Mucosa of stomach (tissue), 1 donor: Measurements from ENCODE around the gene UVSSA.
A peak's percentile ranks its signal among the peaks of the same experiment; 100 is the strongest.

Source experiments
- H3K27me3 ChIP-seq: one replicate; pipeline ENCODE4 v1.7.0; 2013; ENCODE audit warnings: mild to moderate bottlenecking, low read length; ENCODE audit not compliant: control insufficient read depth, insufficient read depth
- H3K36me3 ChIP-seq: one replicate; pipeline ENCODE4 v1.7.0; 2013; ENCODE audit warnings: low read length; ENCODE audit not compliant: control insufficient read depth, insufficient read depth
- H3K4me1 ChIP-seq: one replicate; pipeline ENCODE4 v1.7.0; 2013; ENCODE audit warnings: mild to moderate bottlenecking, low read length; ENCODE audit not compliant: control insufficient read depth, insufficient read depth
- H3K4me3 ChIP-seq: one replicate; pipeline ENCODE4 v1.7.0; 2013; ENCODE audit warnings: low read length
- H3K9ac ChIP-seq: one replicate; pipeline ENCODE4 v1.7.0; 2013; ENCODE audit warnings: mild to moderate bottlenecking, low read length, moderate library complexity
- H3K9me3 ChIP-seq: one replicate; pipeline ENCODE4 v1.7.0; 2013; ENCODE audit warnings: mild to moderate bottlenecking, low read length, moderate library complexity; ENCODE audit not compliant: control insufficient read depth
- donor health status: Pancreatic carcinoma.

UVSSA gene

GRCh38 chr4:1337951-1338751 is 8.9 kb upstream of the UVSSA start:
- peaks cover 7% of the 10 kb centered on the region for H3K4me1 ChIP-seq
- H3K36me3 ChIP-seq: peaks cover 15% of the 10 kb centered on the region
- no peak overlapping the region for H3K9ac ChIP-seq
- H3K27me3 ChIP-seq: no peaks in the 10 kb centered on the region
- H3K4me3 ChIP-seq: no peak overlapping the region
- no peaks in the 10 kb centered on the region for H3K9me3 ChIP-seq

- Histone ChIP-seq H3K36me3 (peaks cover 15% of the 10 kb centered on the region), H3K4me1 (peaks cover 7% of the 10 kb centered on the region), H3K9me3 (no peaks in the 10 kb centered on the region), H3K9ac (no peak overlapping the region), H3K27me3 (no peaks in the 10 kb centered on the region), H3K4me3 (no peak overlapping the region)
Observed at GRCh38 chr4:1338752-1339414, 8.1 kb upstream of the UVSSA start.

GRCh38 chr4:1339489-1339888 is 7.5 kb upstream of the UVSSA start:
- peaks cover 15% of the 10 kb centered on the region for H3K36me3 ChIP-seq
- H3K9me3 ChIP-seq: no peaks in the 10 kb centered on the region
- H3K27me3 ChIP-seq: no peaks in the 10 kb centered on the region

DNA sequence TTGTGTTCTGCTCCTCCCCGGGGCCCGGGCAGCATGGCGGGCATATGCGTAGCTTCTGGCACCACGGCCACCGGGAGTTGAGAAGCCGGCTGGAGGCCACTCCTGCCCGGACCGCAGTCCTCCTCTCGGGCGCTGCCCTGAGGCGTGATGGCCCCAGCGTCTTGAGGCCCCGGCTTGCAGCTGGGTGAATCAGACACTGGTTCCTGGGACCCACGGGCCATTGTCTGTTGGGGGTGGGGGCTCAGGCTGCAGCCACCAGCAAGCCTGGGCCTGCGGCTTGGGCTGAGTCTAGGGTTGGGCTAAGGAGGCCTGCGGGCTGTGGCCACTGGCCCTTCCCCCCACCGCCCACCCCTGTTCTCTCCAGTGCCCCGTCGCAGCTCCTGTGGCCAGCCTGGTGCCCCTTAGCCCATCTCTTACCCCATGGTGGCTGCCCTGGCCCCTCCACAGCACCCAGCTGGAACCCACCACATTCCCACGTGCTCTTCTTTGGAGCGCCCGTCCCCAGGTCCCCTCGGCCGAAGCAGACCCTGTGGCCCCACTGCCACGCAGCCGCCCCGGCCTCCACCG is 6.7 kb upstream of the UVSSA start:
- Histone ChIP-seq H3K36me3 (peaks cover 15% of the 10 kb centered on the region), H3K4me3 (no peak overlapping the region), H3K27me3 (no peaks in the 10 kb centered on the region), H3K9me3 (no peaks in the 10 kb centered on the region), H3K9ac (no peak overlapping the region), H3K4me1 (peaks cover 16% of the 10 kb centered on the region)

More at GRCh38 chr4:1339489-1339888, 7.5 kb upstream of the UVSSA start:
- no peak overlapping the region for H3K9ac ChIP-seq
- H3K4me3 ChIP-seq: no peak overlapping the region
- peaks cover 9% of the 10 kb centered on the region for H3K4me1 ChIP-seq

DNA sequence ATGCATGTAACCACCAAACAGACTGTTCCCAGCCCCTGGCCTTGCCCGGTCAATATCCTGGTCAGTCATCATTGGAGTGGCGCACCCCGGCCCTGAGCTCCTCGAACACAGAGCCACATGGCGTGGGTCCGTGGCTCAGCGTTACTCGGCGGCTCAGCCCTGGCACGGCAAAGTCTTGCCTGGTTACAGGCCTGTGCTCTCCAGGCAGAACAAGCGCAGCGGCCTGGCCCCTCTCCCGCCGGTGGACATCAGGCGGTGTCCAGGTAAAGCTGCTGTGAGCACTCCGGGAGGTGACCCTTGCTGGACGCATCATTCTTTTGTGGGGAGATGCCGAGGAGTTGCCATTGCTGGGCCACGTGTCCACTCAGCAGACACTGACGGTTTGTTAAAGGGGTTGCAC is 6.1 kb upstream of the UVSSA start:
- Histone ChIP-seq H3K9me3 (no peaks in the 10 kb centered on the region), H3K4me1 (peaks cover 20% of the 10 kb centered on the region), H3K27me3 (no peaks in the 10 kb centered on the region), H3K36me3 (peaks cover 15% of the 10 kb centered on the region), H3K9ac (no peak overlapping the region), H3K4me3 (no peak overlapping the region)

GRCh38 chr4:1342003-1342402 is 5.0 kb upstream of the UVSSA start:
- peaks cover 15% of the 10 kb centered on the region for H3K36me3 ChIP-seq

GRCh38 chr4:1344696-1345095 is 2.3 kb upstream of the UVSSA start:
- Histone ChIP-seq H3K9me3 (no peaks in the 10 kb centered on the region), H3K27me3 (no peaks in the 10 kb centered on the region), H3K4me1 (peaks cover 37% of the 10 kb centered on the region), H3K4me3 (no peak overlapping the region), H3K36me3 (peaks cover 6% of the 10 kb centered on the region), H3K9ac (no peak overlapping the region)

More at GRCh38 chr4:1342003-1342402, 5.0 kb upstream of the UVSSA start:
- Histone ChIP-seq H3K9ac (no peak overlapping the region), H3K9me3 (no peaks in the 10 kb centered on the region), H3K27me3 (no peaks in the 10 kb centered on the region), H3K4me3 (no peak overlapping the region), H3K4me1 (peaks cover 22% of the 10 kb centered on the region)

DNA sequence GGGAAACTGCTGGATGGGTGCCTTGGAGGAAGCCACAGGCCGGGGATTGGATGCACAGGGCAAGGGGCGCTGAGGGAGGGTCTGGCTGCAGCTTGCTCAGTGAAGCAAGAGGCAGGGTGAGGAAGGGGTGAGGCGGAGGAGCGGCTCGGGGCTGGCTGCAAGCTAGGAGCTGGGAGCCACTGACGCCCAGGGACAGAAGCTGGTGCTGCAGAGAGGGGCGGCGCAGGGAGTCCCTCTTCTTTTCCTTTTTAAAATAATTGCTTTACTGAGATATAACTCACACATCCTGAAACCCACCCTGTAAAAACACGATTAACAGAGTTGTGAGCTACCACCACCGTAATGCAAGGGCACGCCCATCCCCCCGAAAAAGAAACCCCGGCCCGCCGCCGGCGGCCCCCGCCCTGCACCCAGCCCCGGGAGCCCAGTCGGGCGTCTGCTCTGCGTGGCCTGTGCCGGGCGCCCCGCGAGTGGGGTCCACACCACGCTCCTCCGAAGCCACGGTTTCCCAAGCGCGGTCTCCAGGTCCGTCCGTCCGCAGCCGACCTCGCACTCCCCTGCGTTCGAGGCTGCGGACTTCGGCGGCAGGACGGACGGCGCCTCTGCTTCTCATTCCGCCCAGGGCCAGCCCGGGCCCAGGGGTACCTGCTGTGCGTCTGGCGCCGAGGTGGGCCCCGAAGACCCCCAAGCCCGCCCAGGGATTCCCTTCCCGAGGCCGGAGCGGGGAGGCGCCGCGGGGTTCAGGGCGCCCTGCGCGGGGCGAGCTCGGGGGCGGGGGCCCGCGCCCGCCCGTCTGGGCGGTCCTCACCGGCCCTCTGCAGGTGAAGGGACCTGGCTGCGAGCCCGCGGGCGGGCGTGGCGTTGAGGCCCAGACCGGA is 866 bp upstream of the UVSSA start:
- H3K4me3 ChIP-seq: peak overlapping the region; percentile 63
- H3K27me3 ChIP-seq: no peaks in the 10 kb centered on the region
- H3K9ac ChIP-seq: peak overlapping the region; percentile 79
- H3K36me3 ChIP-seq: peaks cover 4% of the 10 kb centered on the region
- no peaks in the 10 kb centered on the region for H3K9me3 ChIP-seq
- H3K4me1 ChIP-seq: peaks cover 37% of the 10 kb centered on the region

GRCh38 chr4:1347410-1347864 is 429 bp downstream of the UVSSA start:
- no peaks in the 10 kb centered on the region for H3K27me3 ChIP-seq
- H3K9ac ChIP-seq: peak overlapping the region; percentile 84
- peaks cover 4% of the 10 kb centered on the region for H3K36me3 ChIP-seq
- H3K4me1 ChIP-seq: peaks cover 41% of the 10 kb centered on the region
- peak overlapping the region; percentile 58 for H3K4me3 ChIP-seq
- H3K9me3 ChIP-seq: no peaks in the 10 kb centered on the region

DNA sequence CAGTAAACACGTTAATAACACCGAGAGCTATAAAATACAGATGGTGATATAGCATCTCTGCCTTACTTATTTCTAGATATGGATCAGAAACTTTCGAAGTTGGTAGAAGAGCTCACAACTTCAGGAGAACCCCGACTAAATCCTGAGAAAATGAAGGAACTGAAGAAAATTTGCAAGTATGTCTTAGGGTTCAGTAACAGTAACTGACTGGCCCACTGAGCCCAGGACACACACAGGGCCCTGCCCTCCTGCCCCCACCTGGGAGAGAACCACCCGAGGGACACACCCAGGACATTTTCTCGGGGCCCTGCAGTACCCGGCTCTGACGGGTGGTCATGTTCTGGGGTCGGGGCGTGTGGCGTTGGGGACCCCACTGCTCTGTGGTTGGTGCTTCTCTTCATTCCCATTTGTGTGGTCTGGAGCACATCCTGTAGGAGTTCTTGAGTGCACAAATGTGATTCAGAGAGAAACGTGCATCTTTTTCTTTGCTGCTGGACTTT is 1.1 kb downstream of the UVSSA start:
- Histone ChIP-seq H3K36me3 (peaks cover 4% of the 10 kb centered on the region), H3K4me1 (peaks cover 41% of the 10 kb centered on the region), H3K9me3 (no peaks in the 10 kb centered on the region)

DNA sequence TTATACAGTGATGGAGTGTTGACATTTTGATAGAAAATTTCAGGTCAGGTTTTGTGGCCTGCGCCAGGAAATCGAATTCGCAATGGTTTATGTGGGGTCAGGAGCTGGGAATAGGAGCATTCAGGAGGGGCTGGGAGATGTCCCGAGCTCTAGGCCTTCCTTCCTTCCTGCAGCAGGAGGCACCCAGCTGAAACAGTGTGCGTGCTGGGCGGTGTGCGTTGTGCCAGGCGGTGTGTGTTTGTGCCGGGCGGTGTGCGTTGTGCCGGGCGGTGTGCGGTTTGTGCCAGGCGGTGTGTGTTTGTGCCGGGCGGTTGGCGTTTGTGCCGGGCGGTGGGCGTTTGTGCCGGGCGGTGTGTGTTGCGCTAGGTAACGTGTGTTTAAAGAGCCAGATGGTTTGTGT is 1.7 kb downstream of the UVSSA start:
- Histone ChIP-seq H3K9me3 (no peaks in the 10 kb centered on the region), H3K4me3 (no peak overlapping the region), H3K36me3 (peaks cover 4% of the 10 kb centered on the region), H3K27me3 (no peaks in the 10 kb centered on the region), H3K4me1 (peaks cover 41% of the 10 kb centered on the region), H3K9ac (no peak overlapping the region)

More for the DNA sequence above, 1.1 kb downstream of the UVSSA start:
- peak overlapping the region; percentile 84 for H3K9ac ChIP-seq
- peak overlapping the region; percentile 58 for H3K4me3 ChIP-seq
- no peaks in the 10 kb centered on the region for H3K27me3 ChIP-seq
